GM12878 (cell line): ENCODE measurements around the gene SERPING1. TPM values are rescaled to one million over a fixed set of nuclear protein-coding genes. Genes with fewer than 3 reads are reported as not detected.

Experiments used
- ATF7 ChIP-seq: fragments of 450-650 bp; IDR thresholded peaks from 2 replicates; pipeline ENCODE4 v1.6.1; 2016; ENCODE audit warnings: low read depth, mild to moderate bottlenecking
- CHD4 ChIP-seq: fragments of 200-600 bp; sonication (generic); IDR thresholded peaks from 2 replicates; pipeline ENCODE4 v1.6.1; 2016; ENCODE audit warnings: mild to moderate bottlenecking
- EP300 ChIP-seq, 2 experiments: fragments of 150-350 bp in 1 of 2; IDR thresholded peaks; 2 replicates each; pipeline ENCODE4 v1.6.1; 2011 to 2012; ENCODE audit warnings: low read depth in 2 of 2, low read length in 2 of 2, borderline replicate concordance in 1 of 2, improper control_type of control experiment in 1 of 2, inconsistent platforms in 1 of 2; ENCODE audit not compliant: control insufficient read depth in 1 of 2
- FOXM1 ChIP-seq: IDR thresholded peaks from 2 replicates; pipeline ENCODE4 v1.6.1; 2012; ENCODE audit warnings: low read depth, mild to moderate bottlenecking, inconsistent platforms, low read length, moderate library complexity
- HDAC2 ChIP-seq: fragments of 200-600 bp; sonication (generic); IDR thresholded peaks from 2 replicates; pipeline ENCODE4 v1.6.1; 2017
- IKZF2 ChIP-seq, 2 experiments: fragments of 450-650 bp; IDR thresholded peaks; 2 replicates each; pipeline ENCODE4 v1.6.1; 2017; ENCODE audit warnings: mild to moderate bottlenecking in 2 of 2, moderate library complexity in 2 of 2
- JUNB ChIP-seq: IDR thresholded peaks from 2 replicates; pipeline ENCODE4 v1.6.1; 2016; ENCODE audit warnings: antibody characterized with exemption, mild to moderate bottlenecking
- NBN ChIP-seq: fragments of 450-650 bp; IDR thresholded peaks from 2 replicates; pipeline ENCODE4 v1.6.1; 2016
- PAX5 ChIP-seq: IDR thresholded peaks from 2 replicates; pipeline ENCODE4 v1.6.1; 2011; ENCODE audit warnings: low read depth, low read length, borderline replicate concordance
- SMAD1 ChIP-seq: fragments of 450-650 bp; IDR thresholded peaks from 2 replicates; pipeline ENCODE4 v1.6.1; 2018; ENCODE audit warnings: mild to moderate bottlenecking, low read depth; ENCODE audit not compliant: partially characterized antibody
- TARDBP ChIP-seq: IDR thresholded peaks from 2 replicates; pipeline ENCODE4 v1.6.1; 2016; ENCODE audit warnings: borderline replicate concordance
- TCF3 ChIP-seq: IDR thresholded peaks from 2 replicates; pipeline ENCODE4 v1.6.1; 2012; ENCODE audit warnings: low read depth, mild to moderate bottlenecking, low read length, borderline replicate concordance; ENCODE audit not compliant: insufficient read depth
- YY1 ChIP-seq: IDR thresholded peaks from 2 replicates; pipeline ENCODE4 v1.6.1; 2011; ENCODE audit warnings: low read depth, mild to moderate bottlenecking, low read length
- ZNF274 ChIP-seq: IDR thresholded peaks from one replicate; pipeline ENCODE4 v1.8.0; 2011; ENCODE audit not compliant: insufficient read length, insufficient read depth
- ZNF622 ChIP-seq: fragments of 450-650 bp; IDR thresholded peaks from 2 replicates; pipeline ENCODE4 v1.6.1; 2017; ENCODE audit warnings: mild to moderate bottlenecking, inconsistent platforms
- polyA plus RNA-seq, 11 experiments: library from polyadenylated mRNA; depleted of rRNA in 4 of 11; unstranded in 6 of 11; stranded (reverse) in 5 of 11; fragments of >200 nt; fragmentation: Nextera tagmentation in 4 of 11; fragmentation: Illumina TruSeq in 1 of 11; extraction: Ambion mirVana in 4 of 11; extraction: Trizol in 1 of 11; gene quantifications; 1 replicate in 1 of 11; 2 replicates in 10 of 11; pipeline versions ENCODE4 v1.2.1 to v1.2.3, GENCODE V29; 2011 to 2016; ENCODE audit warnings: inconsistent platforms in 2 of 11, missing spikeins in 2 of 11, low read depth in 1 of 11
- total RNA-seq, 4 experiments: library from RNA; depleted of rRNA in 3 of 4; stranded (reverse); fragments of >200 nt in 3 of 4; fragmentation: Illumina TruSeq in 1 of 4; extraction: Trizol in 1 of 4; gene quantifications; 2 replicates each; pipeline versions ENCODE4 v1.2.1 to v1.2.3, GENCODE V29; 2013 to 2021
- TF ChIP-seq, protein P1 (sequence below): fragments of 450-650 bp; IDR thresholded peaks from 2 replicates; pipeline ENCODE4 v1.6.1; 2016; ENCODE audit warnings: mild to moderate bottlenecking, moderate library complexity, borderline replicate concordance
- TF ChIP-seq, protein P2 (sequence below): fragments of 450-650 bp; conservative IDR thresholded peaks from 2 replicates; pipeline ENCODE4 v1.6.1; 2017; ENCODE audit warnings: mild to moderate bottlenecking, moderate library complexity
- TF ChIP-seq, protein P3 (sequence below): fragments of 450-650 bp; IDR thresholded peaks from 2 replicates; pipeline ENCODE4 v1.6.1; 2017; ENCODE audit warnings: mild to moderate bottlenecking
- TF ChIP-seq, protein P4 (sequence below): IDR thresholded peaks from 2 replicates; pipeline ENCODE4 v1.6.1; 2011; ENCODE audit warnings: borderline replicate concordance, low read depth, mild to moderate bottlenecking, moderate library complexity, mixed read lengths, low read length; ENCODE audit not compliant: insufficient read depth; ENCODE audit errors: extremely low read length

The SERPING1 gene
- total and polyA plus RNA-seq, 10 of the 15 experiments (the other 5 are each of a cell fraction or from before 2014, with no cell fraction given): 0.24 to 1.4 TPM; not detected in 8

DNA sequence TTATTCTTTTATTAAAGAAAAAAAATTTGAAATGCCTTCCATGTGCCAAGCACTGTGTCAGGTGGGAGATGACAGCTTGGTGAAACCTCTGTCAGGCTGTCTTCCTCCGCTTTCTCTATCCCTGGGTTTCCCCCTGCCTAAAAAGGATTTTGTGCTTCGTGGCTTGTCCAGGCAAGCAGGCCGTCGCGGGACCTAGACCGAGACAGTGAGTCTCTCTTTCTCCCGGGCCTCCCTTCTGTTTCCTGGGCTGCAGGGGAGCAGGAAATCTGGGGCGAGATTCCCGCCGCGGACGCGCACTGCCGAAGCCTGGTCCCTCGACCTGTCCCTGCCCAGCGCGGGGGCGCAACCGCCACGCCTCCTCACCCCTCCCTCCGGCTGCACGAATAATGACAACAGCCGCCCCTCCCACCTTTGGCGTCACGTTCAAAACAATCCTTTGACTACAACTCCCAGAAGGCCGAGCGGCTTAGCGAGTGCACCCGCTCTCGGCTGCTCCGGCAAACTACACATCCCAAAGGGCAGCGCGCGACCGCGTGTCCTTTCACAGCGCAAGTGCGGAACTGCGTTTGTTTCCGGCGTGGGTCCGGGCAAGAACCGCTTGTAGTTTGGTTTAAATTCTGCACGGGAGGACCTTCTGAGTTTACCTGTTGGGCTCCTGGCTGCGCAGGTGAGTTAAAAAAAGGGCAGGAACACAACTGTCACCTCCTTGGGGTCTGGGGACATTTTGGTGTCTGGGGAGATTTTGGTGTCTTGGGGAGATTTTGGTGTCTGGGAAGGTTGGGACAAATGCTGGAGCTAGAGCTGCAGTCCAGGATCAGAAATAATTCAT, 59.9 kb downstream of the SERPING1 start, which contains the start of gene CLP1 (continued):
- TF ChIP-seq, protein P1, sequence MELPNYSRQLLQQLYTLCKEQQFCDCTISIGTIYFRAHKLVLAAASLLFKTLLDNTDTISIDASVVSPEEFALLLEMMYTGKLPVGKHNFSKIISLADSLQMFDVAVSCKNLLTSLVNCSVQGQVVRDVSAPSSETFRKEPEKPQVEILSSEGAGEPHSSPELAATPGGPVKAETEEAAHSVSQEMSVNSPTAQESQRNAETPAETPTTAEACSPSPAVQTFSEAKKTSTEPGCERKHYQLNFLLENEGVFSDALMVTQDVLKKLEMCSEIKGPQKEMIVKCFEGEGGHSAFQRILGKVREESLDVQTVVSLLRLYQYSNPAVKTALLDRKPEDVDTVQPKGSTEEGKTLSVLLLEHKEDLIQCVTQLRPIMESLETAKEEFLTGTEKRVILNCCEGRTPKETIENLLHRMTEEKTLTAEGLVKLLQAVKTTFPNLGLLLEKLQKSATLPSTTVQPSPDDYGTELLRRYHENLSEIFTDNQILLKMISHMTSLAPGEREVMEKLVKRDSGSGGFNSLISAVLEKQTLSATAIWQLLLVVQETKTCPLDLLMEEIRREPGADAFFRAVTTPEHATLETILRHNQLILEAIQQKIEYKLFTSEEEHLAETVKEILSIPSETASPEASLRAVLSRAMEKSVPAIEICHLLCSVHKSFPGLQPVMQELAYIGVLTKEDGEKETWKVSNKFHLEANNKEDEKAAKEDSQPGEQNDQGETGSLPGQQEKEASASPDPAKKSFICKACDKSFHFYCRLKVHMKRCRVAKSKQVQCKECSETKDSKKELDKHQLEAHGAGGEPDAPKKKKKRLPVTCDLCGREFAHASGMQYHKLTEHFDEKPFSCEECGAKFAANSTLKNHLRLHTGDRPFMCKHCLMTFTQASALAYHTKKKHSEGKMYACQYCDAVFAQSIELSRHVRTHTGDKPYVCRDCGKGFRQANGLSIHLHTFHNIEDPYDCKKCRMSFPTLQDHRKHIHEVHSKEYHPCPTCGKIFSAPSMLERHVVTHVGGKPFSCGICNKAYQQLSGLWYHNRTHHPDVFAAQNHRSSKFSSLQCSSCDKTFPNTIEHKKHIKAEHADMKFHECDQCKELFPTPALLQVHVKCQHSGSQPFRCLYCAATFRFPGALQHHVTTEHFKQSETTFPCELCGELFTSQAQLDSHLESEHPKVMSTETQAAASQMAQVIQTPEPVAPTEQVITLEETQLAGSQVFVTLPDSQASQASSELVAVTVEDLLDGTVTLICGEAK: peak; percentile 89
- TF ChIP-seq YY1 (peak; percentile 61), HDAC2 (no peak), TARDBP (peak; percentile 84; the same call in 1 of the 2 replicates), ATF7 (peak; percentile 76), EP300 (IDR thresholded peaks at IDR 0.05; ENCODE audit: borderline replicate concordance in 1 of 2, control insufficient read depth in 1 of 2, low read depth in 2 of 2, low read length in 2 of 2) (no peak), PAX5 (peak; percentile 36; the same call in 1 of the 2 replicates), IKZF2 (IDR thresholded peaks at IDR 0.05) (peak; percentile 89), SMAD1 (no peak), JUNB (no peak), NBN (peak; percentile 71), ZNF622 (no peak), CHD4 (no peak), ZNF274 (no peak), FOXM1 (no peak), TCF3 (no peak)
- TF ChIP-seq, protein P2, sequence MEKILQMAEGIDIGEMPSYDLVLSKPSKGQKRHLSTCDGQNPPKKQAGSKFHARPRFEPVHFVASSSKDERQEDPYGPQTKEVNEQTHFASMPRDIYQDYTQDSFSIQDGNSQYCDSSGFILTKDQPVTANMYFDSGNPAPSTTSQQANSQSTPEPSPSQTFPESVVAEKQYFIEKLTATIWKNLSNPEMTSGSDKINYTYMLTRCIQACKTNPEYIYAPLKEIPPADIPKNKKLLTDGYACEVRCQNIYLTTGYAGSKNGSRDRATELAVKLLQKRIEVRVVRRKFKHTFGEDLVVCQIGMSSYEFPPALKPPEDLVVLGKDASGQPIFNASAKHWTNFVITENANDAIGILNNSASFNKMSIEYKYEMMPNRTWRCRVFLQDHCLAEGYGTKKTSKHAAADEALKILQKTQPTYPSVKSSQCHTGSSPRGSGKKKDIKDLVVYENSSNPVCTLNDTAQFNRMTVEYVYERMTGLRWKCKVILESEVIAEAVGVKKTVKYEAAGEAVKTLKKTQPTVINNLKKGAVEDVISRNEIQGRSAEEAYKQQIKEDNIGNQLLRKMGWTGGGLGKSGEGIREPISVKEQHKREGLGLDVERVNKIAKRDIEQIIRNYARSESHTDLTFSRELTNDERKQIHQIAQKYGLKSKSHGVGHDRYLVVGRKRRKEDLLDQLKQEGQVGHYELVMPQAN: peak; percentile 56
- TF ChIP-seq, protein P3, sequence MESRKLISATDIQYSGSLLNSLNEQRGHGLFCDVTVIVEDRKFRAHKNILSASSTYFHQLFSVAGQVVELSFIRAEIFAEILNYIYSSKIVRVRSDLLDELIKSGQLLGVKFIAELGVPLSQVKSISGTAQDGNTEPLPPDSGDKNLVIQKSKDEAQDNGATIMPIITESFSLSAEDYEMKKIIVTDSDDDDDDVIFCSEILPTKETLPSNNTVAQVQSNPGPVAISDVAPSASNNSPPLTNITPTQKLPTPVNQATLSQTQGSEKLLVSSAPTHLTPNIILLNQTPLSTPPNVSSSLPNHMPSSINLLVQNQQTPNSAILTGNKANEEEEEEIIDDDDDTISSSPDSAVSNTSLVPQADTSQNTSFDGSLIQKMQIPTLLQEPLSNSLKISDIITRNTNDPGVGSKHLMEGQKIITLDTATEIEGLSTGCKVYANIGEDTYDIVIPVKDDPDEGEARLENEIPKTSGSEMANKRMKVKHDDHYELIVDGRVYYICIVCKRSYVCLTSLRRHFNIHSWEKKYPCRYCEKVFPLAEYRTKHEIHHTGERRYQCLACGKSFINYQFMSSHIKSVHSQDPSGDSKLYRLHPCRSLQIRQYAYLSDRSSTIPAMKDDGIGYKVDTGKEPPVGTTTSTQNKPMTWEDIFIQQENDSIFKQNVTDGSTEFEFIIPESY: no peak
- TF ChIP-seq, protein P4, sequence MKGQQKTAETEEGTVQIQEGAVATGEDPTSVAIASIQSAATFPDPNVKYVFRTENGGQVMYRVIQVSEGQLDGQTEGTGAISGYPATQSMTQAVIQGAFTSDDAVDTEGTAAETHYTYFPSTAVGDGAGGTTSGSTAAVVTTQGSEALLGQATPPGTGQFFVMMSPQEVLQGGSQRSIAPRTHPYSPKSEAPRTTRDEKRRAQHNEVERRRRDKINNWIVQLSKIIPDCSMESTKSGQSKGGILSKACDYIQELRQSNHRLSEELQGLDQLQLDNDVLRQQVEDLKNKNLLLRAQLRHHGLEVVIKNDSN: peak; percentile 71
